Psoas muscle (tissue), 8 donors: ENCODE data around the gene SLBP. TPM values are rescaled to one million over a fixed set of nuclear protein-coding genes. Genes with fewer than 3 reads are reported as not detected.

Source experiments
- ATAC-seq, 4 donors: fragments of 200-7000 bp; cut with Tn5 transposase; one replicate each; pipeline ENCODE4 v1.9.1; 2020; ENCODE audit warnings: moderate library complexity in 3 of 4, mild to moderate bottlenecking in 2 of 4
- DNase-seq, 2 donors: peaks; one replicate each; pipeline ENCODE4 v3.0.0-alpha.2; 2020
- H3K27ac ChIP-seq: fragments of 200-600 bp; one replicate; pipeline ENCODE4 v1.8.0; 2022
- H3K27me3 ChIP-seq, 3 donors: fragments of 200-600 bp in 1 of 3; one replicate each; pipeline versions ENCODE4 v1.6.1 to v1.8.0; 2013 to 2022; ENCODE audit warnings: low read length in 2 of 3, mild to moderate bottlenecking in 2 of 3, moderate library complexity in 1 of 3; ENCODE audit not compliant: insufficient read depth in 3 of 3
- H3K36me3 ChIP-seq, 2 donors: fragments of 200-600 bp in 1 of 2; one replicate each; pipeline versions ENCODE4 v1.6.1 to v1.8.0; 2013 to 2022; ENCODE audit warnings: low read depth in 1 of 2, mild to moderate bottlenecking in 1 of 2, moderate library complexity in 1 of 2; ENCODE audit not compliant: insufficient read depth in 1 of 2
- H3K4me1 ChIP-seq: fragments of 200-600 bp; one replicate; pipeline ENCODE4 v1.8.0; 2022
- H3K4me3 ChIP-seq: fragments of 200-600 bp; one replicate; pipeline ENCODE4 v1.8.0; 2022; ENCODE audit warnings: mild to moderate bottlenecking
- H3K9me3 ChIP-seq: fragments of 200-600 bp; one replicate; pipeline ENCODE4 v1.8.0; 2022
- whole genome bisulfite sequencing, 3 donors: extraction: QIAGEN DNeasy Blood & Tissue Kit; methylation state at CpG; one replicate each; pipeline versions ENCODE4 v1.1.6 to v1.1.7; 2013; 5-methylcytosine and 5-hydroxymethylcytosine counted together
- intact Hi-C, 2 donors: fragments of 100-400 bp; cut with DNase I; formaldehyde crosslinking; loops; one replicate each; pipeline versions ENCODE4 v1.11.0 to v1.14.2; 2022
- polyA plus RNA-seq, 3 donors: library from polyadenylated mRNA; stranded (reverse); fragments of 200-250 nt; gene quantifications; one replicate each; pipeline ENCODE4 v1.2.3, GENCODE V29; 2013
- total RNA-seq, 4 donors: library from RNA; stranded (reverse); fragmentation: NEBNext Ultra II Directional in 2 of 4; extraction: Animal tissue kit (Norgen Biotek cat#: 25700) in 2 of 4; gene quantifications; one replicate each; pipeline versions ENCODE4 v1.2.1 to v1.2.4, GENCODE V29; 2021 to 2023
- TF ChIP-seq, protein P1 (sequence below): fragments of 200-600 bp; IDR thresholded peaks from one replicate; pipeline ENCODE4 v1.8.0; 2022; ENCODE audit warnings: antibody characterized with exemption
- donor health status: healthy with polysubstance abuse.
- donor health status: DM: no; HTN: no; CAD: no; lungs with moderate emphysema.
- donor health status: Bipolar disorder and iron deficiency.
- donor health status: healthy.
- donor health status: DM: yes; HTN: yes; CAD: no.
- donor health status: DM: no; HTN: no; CAD: no.
- donor health status: DM: no; HTN: no; CAD: no.
- donor health status: DM: yes; HTN: yes; CAD: no.

Gene SLBP
- total and polyA plus RNA-seq, 7 donors, result 15.4 to 18.8 (median 16.3) TPM

DNA sequence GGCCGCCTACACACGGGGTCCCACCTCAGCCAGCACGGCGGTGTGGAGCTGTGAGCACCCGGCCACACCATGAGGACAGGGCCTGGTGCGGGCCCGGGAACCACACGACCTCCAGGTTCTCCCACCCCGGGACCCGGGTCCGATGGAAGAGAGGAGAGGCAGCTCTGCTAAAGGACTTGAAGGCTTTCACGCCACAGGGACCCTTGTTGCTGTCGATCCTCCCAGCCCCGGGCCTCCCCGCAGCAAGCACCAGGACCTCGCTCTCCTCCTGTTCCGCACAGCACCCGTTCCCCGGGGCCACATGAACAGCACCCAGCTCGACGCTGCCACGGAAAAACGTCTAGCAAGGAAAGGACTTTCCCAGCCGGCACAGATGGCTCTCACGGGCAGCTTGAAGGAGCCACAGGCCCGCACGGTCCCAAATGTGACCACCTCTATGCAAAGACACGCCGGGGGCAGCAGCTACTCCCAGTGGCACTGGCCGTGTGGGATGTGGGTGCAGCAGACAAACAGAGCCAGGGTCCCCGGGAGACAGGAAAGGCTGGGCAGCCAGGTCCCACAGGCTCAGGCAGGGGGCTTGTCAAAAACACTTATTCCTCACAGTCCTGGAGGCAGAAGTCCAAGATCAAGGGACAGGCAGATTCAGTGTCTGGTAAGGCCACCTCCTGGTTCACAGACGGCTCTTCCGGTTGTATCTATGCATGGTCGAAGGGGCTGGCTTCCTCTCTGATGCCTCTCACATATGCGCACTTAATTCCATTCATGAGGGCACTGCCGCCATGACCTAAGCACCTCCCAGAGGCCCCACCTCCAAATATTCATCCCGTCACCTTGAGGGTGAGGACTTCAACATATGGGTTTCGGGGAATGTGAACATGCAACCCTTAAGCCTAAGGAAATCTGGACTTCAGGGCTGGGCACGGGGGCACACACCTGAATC lies 52.7 kb downstream of the SLBP start:
- DNase-seq (no peak), ATAC-seq (no peak)
- intact Hi-C loops, result no loop called here
- WGBS, 3 donors, result 93 to 94% (median 93%) methylated on average over 38 to 39 of the region's 39 CpGs
- H3K9me3 ChIP-seq, result no peaks in the 10 kb centered on the region
- TF ChIP-seq, protein P1, sequence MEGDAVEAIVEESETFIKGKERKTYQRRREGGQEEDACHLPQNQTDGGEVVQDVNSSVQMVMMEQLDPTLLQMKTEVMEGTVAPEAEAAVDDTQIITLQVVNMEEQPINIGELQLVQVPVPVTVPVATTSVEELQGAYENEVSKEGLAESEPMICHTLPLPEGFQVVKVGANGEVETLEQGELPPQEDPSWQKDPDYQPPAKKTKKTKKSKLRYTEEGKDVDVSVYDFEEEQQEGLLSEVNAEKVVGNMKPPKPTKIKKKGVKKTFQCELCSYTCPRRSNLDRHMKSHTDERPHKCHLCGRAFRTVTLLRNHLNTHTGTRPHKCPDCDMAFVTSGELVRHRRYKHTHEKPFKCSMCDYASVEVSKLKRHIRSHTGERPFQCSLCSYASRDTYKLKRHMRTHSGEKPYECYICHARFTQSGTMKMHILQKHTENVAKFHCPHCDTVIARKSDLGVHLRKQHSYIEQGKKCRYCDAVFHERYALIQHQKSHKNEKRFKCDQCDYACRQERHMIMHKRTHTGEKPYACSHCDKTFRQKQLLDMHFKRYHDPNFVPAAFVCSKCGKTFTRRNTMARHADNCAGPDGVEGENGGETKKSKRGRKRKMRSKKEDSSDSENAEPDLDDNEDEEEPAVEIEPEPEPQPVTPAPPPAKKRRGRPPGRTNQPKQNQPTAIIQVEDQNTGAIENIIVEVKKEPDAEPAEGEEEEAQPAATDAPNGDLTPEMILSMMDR, result no peak
- no peaks in the 10 kb centered on the region for H3K27me3 ChIP-seq
- H3K27ac ChIP-seq, result no peak overlapping the region
- no peaks in the 10 kb centered on the region for H3K4me1 ChIP-seq
- H3K36me3 ChIP-seq, result no peaks in the 10 kb centered on the region
- H3K4me3 ChIP-seq, result no peak overlapping the region

DNA sequence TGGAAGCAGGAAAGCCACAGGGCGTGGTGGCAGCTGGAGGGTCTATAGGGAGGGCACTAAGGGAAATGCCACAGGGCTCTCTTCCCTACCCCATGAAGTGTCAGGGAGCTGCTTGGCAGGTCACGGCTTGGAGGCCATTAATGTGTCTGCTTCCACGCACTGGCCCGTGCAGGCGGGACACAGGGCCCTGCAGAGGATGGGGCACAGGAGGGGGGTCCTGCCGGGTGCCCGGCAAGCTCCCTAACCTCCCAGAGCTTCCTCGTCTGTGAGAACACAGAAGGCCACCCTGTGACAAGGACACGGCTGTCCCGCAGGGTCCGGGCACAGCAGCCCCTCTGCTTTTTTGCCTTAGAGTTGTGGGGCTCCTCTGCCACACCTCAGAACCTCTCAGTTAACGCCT lies 53.5 kb downstream of the SLBP start:
- no peaks in the 10 kb centered on the region for H3K27me3 ChIP-seq
- WGBS, 3 donors, result 91 to 96% (median 93%) methylated on average over 12 of the region's 12 CpGs
- ATAC-seq (no peak), DNase-seq (no peak)
- H3K36me3 ChIP-seq, result no peaks in the 10 kb centered on the region
- H3K4me1 ChIP-seq, result no peaks in the 10 kb centered on the region
- intact Hi-C loops, result no loop called here
- TF ChIP-seq, protein P1, result no peak
- no peaks in the 10 kb centered on the region for H3K9me3 ChIP-seq
- H3K4me3 ChIP-seq, result no peak overlapping the region
- no peak overlapping the region for H3K27ac ChIP-seq

DNA sequence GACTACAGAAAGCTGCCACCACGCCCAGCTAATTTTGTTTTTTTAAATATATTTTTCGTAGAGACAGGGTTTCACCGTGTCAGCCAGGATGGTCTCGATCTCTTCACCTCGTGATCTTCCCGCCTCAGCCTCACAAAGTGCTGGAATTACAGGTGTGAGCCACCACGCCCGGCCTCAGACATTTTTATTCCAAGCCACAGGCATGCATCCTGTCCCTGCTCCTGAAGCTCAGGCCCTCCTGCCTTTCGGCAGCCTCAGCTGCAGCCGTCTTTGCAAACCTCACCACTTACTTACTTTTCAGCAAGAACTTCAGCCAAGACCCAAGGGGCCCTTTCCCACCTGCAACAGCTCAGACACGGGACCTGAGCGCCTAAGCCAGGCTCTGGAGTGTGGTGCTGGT lies 54.0 kb downstream of the SLBP start:
- Histone ChIP-seq H3K4me1 (no peaks in the 10 kb centered on the region), H3K27ac (no peak overlapping the region), H3K9me3 (no peaks in the 10 kb centered on the region), H3K4me3 (no peak overlapping the region), H3K36me3 (no peaks in the 10 kb centered on the region), H3K27me3 (no peaks in the 10 kb centered on the region)
- TF ChIP-seq, protein P1, result no peak
- ATAC-seq (no peak), DNase-seq (no peak)
- 85 to 92% (median 92%) methylated on average over 12 of the region's 12 CpGs for whole genome bisulfite sequencing, 3 donors
- intact Hi-C loops, result no loop called here

DNA sequence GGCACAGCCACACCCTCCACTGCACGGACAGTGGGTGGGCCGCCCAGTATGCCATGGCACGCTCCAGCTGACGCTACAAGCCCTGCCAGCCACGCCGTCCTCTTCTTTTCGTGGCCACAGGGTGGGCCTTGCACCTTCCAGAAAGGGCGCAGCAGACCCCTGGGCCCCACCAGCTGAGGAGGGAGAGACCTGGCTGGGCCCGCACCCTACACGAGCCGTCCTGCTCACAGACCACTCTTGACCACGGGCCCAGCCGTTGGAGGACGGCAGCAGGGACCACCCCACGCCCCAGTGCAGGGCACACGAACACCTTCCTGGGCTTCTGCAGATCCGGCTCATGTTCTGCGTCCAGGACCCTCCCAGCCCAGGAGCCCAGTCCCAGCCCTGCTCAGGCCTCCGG lies 55.1 kb downstream of the SLBP start:
- intact Hi-C loops, result no loop called here
- Histone ChIP-seq H3K36me3 (no peaks in the 10 kb centered on the region), H3K27me3 (no peaks in the 10 kb centered on the region), H3K4me3 (no peak overlapping the region), H3K9me3 (no peaks in the 10 kb centered on the region), H3K27ac (no peak overlapping the region), H3K4me1 (no peaks in the 10 kb centered on the region)
- TF ChIP-seq, protein P1, result no peak
- DNase-seq (no peak), ATAC-seq (no peak)
- 93 to 96% (median 94%) methylated on average over 19 of the region's 19 CpGs for WGBS, 3 donors
